Liver (tissue), 9 donors: ENCODE results near the gene KANSL1L. TPM values are rescaled to one million over a fixed set of nuclear protein-coding genes. Genes with fewer than 3 reads are reported as not detected.

Source experiments
- DNase-seq: peaks from one replicate; pipeline ENCODE4 v3.0.0-alpha.2; 2017; ENCODE audit warnings: low spot score
- H3K27ac ChIP-seq, 2 donors: one replicate each; pipeline ENCODE4 v1.7.0; 2013; ENCODE audit warnings: inconsistent platforms in 2 of 2, low read length in 2 of 2, control low read depth in 1 of 2, low read depth in 1 of 2, mild to moderate bottlenecking in 1 of 2
- H3K27me3 ChIP-seq, 4 donors: one replicate each; pipeline versions ENCODE4 v1.6.1 to v1.7.0; 2013; ENCODE audit warnings: low read length in 3 of 4, inconsistent platforms in 1 of 4, mild to moderate bottlenecking in 1 of 4, moderate library complexity in 1 of 4; ENCODE audit not compliant: control insufficient read depth in 4 of 4, insufficient read depth in 4 of 4
- H3K36me3 ChIP-seq, 4 donors: one replicate each; pipeline versions ENCODE4 v1.6.1 to v1.7.0; 2013; ENCODE audit warnings: low read length in 3 of 4, mild to moderate bottlenecking in 3 of 4, low read depth in 1 of 4, moderate library complexity in 1 of 4; ENCODE audit not compliant: control insufficient read depth in 4 of 4, insufficient read depth in 3 of 4
- H3K4me1 ChIP-seq, 4 donors: one replicate each; pipeline versions ENCODE4 v1.6.1 to v1.7.0; 2013; ENCODE audit warnings: low read length in 3 of 4, mild to moderate bottlenecking in 3 of 4, moderate library complexity in 1 of 4; ENCODE audit not compliant: control insufficient read depth in 4 of 4, insufficient read depth in 4 of 4
- H3K4me3 ChIP-seq, 3 donors: one replicate each; pipeline versions ENCODE4 v1.6.1 to v1.7.0; 2013; ENCODE audit warnings: low read length in 3 of 3, control low read depth in 1 of 3, low read depth in 1 of 3, mild to moderate bottlenecking in 1 of 3
- H3K9ac ChIP-seq, 2 donors: one replicate each; pipeline ENCODE4 v1.7.0; 2013; ENCODE audit warnings: low read length in 2 of 2, mild to moderate bottlenecking in 2 of 2, moderate library complexity in 2 of 2, control low read depth in 1 of 2, low read depth in 1 of 2
- H3K9me3 ChIP-seq, 4 donors: one replicate each; pipeline versions ENCODE4 v1.6.1 to v1.7.0; 2013; ENCODE audit warnings: low read length in 3 of 4; ENCODE audit not compliant: control insufficient read depth in 4 of 4
- EGR1 ChIP-seq, 2 donors: IDR thresholded peaks; 2 replicates each; pipeline ENCODE4 v1.6.1; 2016 to 2018; ENCODE audit warnings: antibody characterized with exemption in 2 of 2, low read depth in 2 of 2
- FOXA1 ChIP-seq: IDR thresholded peaks from 2 replicates; pipeline ENCODE4 v1.6.1; 2016; ENCODE audit warnings: antibody characterized with exemption
- FOXA2 ChIP-seq: IDR thresholded peaks from 2 replicates; pipeline ENCODE4 v1.6.1; 2016; ENCODE audit warnings: antibody characterized with exemption
- GABPA ChIP-seq, 2 donors: IDR thresholded peaks in 1 of 2; conservative IDR thresholded peaks in 1 of 2; 2 replicates each; pipeline ENCODE4 v1.6.1; 2016; ENCODE audit warnings: antibody characterized with exemption in 2 of 2, mild to moderate bottlenecking in 1 of 2, moderate library complexity in 1 of 2
- HNF4A ChIP-seq, 2 donors: conservative IDR thresholded peaks; 2 replicates each; pipeline ENCODE4 v1.6.1; 2016; ENCODE audit warnings: antibody characterized with exemption in 2 of 2, mild to moderate bottlenecking in 2 of 2
- HNF4G ChIP-seq: IDR thresholded peaks from 2 replicates; pipeline ENCODE4 v1.6.1; 2016; ENCODE audit warnings: antibody characterized with exemption
- JUND ChIP-seq, 2 donors: IDR thresholded peaks; 2 replicates each; pipeline ENCODE4 v1.6.1; 2016; ENCODE audit warnings: antibody characterized with exemption in 2 of 2
- NR2F2 ChIP-seq: IDR thresholded peaks from 2 replicates; pipeline ENCODE4 v1.6.1; 2016; ENCODE audit warnings: antibody characterized with exemption
- RAD21 ChIP-seq, 2 donors: IDR thresholded peaks; 2 replicates each; pipeline ENCODE4 v1.6.1; 2016; ENCODE audit warnings: antibody characterized with exemption in 2 of 2, mild to moderate bottlenecking in 2 of 2
- RXRA ChIP-seq, 2 donors: IDR thresholded peaks; 2 replicates each; pipeline ENCODE4 v1.6.1; 2017 to 2018; ENCODE audit warnings: antibody characterized with exemption in 2 of 2, mild to moderate bottlenecking in 1 of 2
- SP1 ChIP-seq: IDR thresholded peaks from 2 replicates; pipeline ENCODE4 v1.6.1; 2018; ENCODE audit warnings: antibody characterized with exemption, mild to moderate bottlenecking
- TAF1 ChIP-seq: conservative IDR thresholded peaks from 2 replicates; pipeline ENCODE4 v1.6.1; 2016; ENCODE audit warnings: antibody characterized with exemption, mild to moderate bottlenecking
- YY1 ChIP-seq: IDR thresholded peaks from 2 replicates; pipeline ENCODE4 v1.6.1; 2016; ENCODE audit warnings: antibody characterized with exemption, mild to moderate bottlenecking
- WGBS: extraction: QIAGEN DNeasy Blood & Tissue Kit; methylation state at CpG from one replicate; pipeline ENCODE4 v1.1.7; 2013; 5-methylcytosine and 5-hydroxymethylcytosine counted together
- polyA plus RNA-seq, 2 donors: library from polyadenylated mRNA; stranded (reverse) in 1 of 2; unstranded in 1 of 2; fragments of 200-250 nt in 1 of 2; fragments of >200 nt in 1 of 2; fragmentation: Nextera tagmentation in 1 of 2; extraction: Ambion mirVana in 1 of 2; gene quantifications; one replicate each; pipeline versions ENCODE4 v1.2.1 to v1.2.3, GENCODE V29; 2013 to 2015
- total RNA-seq, 2 donors: library from RNA; depleted of rRNA; stranded (reverse); fragments of >200 nt; gene quantifications; one replicate each; pipeline ENCODE4 v1.2.3, GENCODE V29; 2014
- TF ChIP-seq, protein P1 (sequence below): IDR thresholded peaks from 2 replicates; pipeline ENCODE4 v1.6.1; 2016; ENCODE audit warnings: antibody characterized with exemption
- TF ChIP-seq, protein P2 (sequence below): IDR thresholded peaks from 2 replicates; pipeline ENCODE4 v1.6.1; 2016; ENCODE audit warnings: antibody characterized with exemption
- TF ChIP-seq, protein P3 (sequence below): IDR thresholded peaks from 2 replicates; pipeline ENCODE4 v1.6.1; 2016; ENCODE audit warnings: antibody characterized with exemption, mild to moderate bottlenecking
- TF ChIP-seq, protein P4 (sequence below): IDR thresholded peaks from 2 replicates; pipeline ENCODE4 v1.6.1; 2016; ENCODE audit warnings: antibody characterized with exemption
- TF ChIP-seq, protein P5 (sequence below): fragments of 150-350 bp; IDR thresholded peaks from 2 replicates; pipeline ENCODE4 v1.5.1; 2017; ENCODE audit warnings: improper control_type of control experiment, low read depth, low read length; ENCODE audit not compliant: missing input control
- donor health status: healthy.
- donor health status: healthy.
- donor health status: healthy.
- donor health status: healthy.
- donor health status: healthy.

The KANSL1L gene
- total and polyA plus RNA-seq, 4 donors = 2.1 to 31.6 (median 11.4) TPM

DNA sequence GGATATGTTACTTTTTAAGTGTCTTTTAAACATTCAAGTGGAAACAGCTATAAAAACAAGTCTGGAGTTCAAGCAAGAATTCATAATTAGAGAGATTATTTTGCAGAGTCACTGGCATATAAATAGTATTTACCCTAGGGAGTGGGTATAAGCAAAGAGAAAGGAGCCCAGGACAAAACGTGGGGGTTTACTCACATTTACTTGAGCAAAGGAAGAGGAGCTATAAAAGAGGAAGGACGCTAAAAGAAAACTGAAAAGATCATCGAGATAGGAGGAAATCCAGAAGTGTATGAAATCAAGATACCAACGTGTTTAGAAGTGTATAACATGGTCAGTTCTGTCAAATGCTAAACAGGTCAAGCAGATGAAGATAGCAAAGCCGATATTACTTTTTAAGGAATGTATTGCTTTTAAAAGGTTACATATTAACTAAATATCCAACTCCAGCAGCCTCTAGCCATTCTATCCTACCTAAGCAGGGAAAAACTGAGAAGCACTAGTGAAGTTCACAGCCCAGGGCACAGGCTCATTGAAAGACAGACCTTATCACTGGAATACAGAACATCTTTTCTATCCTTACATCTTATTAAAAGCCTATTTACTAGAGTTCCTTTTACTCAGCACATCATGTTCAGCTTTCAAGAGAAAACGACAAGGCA lies 8.6 kb downstream of the KANSL1L start:
- no peaks in the 10 kb centered on the region for H3K9me3 ChIP-seq
- H3K9ac ChIP-seq = no peak overlapping the region
- no peak overlapping the region for H3K4me3 ChIP-seq
- TF ChIP-seq EGR1 (IDR thresholded peaks at IDR 0.05; ENCODE audit: low read depth in 2 of 2) = no peak
- TF ChIP-seq, protein P1, sequence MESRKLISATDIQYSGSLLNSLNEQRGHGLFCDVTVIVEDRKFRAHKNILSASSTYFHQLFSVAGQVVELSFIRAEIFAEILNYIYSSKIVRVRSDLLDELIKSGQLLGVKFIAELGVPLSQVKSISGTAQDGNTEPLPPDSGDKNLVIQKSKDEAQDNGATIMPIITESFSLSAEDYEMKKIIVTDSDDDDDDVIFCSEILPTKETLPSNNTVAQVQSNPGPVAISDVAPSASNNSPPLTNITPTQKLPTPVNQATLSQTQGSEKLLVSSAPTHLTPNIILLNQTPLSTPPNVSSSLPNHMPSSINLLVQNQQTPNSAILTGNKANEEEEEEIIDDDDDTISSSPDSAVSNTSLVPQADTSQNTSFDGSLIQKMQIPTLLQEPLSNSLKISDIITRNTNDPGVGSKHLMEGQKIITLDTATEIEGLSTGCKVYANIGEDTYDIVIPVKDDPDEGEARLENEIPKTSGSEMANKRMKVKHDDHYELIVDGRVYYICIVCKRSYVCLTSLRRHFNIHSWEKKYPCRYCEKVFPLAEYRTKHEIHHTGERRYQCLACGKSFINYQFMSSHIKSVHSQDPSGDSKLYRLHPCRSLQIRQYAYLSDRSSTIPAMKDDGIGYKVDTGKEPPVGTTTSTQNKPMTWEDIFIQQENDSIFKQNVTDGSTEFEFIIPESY = no peak
- TF ChIP-seq, protein P2, sequence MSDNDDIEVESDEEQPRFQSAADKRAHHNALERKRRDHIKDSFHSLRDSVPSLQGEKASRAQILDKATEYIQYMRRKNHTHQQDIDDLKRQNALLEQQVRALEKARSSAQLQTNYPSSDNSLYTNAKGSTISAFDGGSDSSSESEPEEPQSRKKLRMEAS = no peak
- TF ChIP-seq YY1 = peak; percentile 28
- peak in 1 of 2 donors; percentile 19 for TF ChIP-seq RXRA (IDR thresholded peaks at IDR 0.05)
- TF ChIP-seq NR2F2 = no peak
- TF ChIP-seq JUND (IDR thresholded peaks at IDR 0.05) = no peak
- TF ChIP-seq FOXA2 = no peak
- no peak for TF ChIP-seq FOXA1
- peak; percentile 30 for TF ChIP-seq TAF1
- peak; percentile 34 for TF ChIP-seq SP1
- TF ChIP-seq GABPA (IDR thresholded peaks at IDR 0.05 in 1 of 2, conservative IDR thresholded peaks at IDR 0.05 in 1 of 2) = no peak
- TF ChIP-seq, protein P3, sequence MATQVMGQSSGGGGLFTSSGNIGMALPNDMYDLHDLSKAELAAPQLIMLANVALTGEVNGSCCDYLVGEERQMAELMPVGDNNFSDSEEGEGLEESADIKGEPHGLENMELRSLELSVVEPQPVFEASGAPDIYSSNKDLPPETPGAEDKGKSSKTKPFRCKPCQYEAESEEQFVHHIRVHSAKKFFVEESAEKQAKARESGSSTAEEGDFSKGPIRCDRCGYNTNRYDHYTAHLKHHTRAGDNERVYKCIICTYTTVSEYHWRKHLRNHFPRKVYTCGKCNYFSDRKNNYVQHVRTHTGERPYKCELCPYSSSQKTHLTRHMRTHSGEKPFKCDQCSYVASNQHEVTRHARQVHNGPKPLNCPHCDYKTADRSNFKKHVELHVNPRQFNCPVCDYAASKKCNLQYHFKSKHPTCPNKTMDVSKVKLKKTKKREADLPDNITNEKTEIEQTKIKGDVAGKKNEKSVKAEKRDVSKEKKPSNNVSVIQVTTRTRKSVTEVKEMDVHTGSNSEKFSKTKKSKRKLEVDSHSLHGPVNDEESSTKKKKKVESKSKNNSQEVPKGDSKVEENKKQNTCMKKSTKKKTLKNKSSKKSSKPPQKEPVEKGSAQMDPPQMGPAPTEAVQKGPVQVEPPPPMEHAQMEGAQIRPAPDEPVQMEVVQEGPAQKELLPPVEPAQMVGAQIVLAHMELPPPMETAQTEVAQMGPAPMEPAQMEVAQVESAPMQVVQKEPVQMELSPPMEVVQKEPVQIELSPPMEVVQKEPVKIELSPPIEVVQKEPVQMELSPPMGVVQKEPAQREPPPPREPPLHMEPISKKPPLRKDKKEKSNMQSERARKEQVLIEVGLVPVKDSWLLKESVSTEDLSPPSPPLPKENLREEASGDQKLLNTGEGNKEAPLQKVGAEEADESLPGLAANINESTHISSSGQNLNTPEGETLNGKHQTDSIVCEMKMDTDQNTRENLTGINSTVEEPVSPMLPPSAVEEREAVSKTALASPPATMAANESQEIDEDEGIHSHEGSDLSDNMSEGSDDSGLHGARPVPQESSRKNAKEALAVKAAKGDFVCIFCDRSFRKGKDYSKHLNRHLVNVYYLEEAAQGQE = no peak
- TF ChIP-seq RAD21 (IDR thresholded peaks at IDR 0.05) = peak in 1 of 2 donors; percentile 15
- no peak for TF ChIP-seq HNF4A (conservative IDR thresholded peaks at IDR 0.05)
- TF ChIP-seq, protein P4, sequence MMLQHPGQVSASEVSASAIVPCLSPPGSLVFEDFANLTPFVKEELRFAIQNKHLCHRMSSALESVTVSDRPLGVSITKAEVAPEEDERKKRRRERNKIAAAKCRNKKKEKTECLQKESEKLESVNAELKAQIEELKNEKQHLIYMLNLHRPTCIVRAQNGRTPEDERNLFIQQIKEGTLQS = no peak
- TF ChIP-seq, protein P5, sequence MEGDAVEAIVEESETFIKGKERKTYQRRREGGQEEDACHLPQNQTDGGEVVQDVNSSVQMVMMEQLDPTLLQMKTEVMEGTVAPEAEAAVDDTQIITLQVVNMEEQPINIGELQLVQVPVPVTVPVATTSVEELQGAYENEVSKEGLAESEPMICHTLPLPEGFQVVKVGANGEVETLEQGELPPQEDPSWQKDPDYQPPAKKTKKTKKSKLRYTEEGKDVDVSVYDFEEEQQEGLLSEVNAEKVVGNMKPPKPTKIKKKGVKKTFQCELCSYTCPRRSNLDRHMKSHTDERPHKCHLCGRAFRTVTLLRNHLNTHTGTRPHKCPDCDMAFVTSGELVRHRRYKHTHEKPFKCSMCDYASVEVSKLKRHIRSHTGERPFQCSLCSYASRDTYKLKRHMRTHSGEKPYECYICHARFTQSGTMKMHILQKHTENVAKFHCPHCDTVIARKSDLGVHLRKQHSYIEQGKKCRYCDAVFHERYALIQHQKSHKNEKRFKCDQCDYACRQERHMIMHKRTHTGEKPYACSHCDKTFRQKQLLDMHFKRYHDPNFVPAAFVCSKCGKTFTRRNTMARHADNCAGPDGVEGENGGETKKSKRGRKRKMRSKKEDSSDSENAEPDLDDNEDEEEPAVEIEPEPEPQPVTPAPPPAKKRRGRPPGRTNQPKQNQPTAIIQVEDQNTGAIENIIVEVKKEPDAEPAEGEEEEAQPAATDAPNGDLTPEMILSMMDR = no peak
- no peak for TF ChIP-seq HNF4G
- peaks cover 3 to 24% (median 12%) of the 10 kb centered on the region in 4 donors for H3K4me1 ChIP-seq
- no peaks in the 10 kb centered on the region for H3K36me3 ChIP-seq
- 16% methylated on average over 6 of the region's 6 CpGs for WGBS
- no peaks in the 10 kb centered on the region for H3K27me3 ChIP-seq
- no peak overlapping the region for H3K27ac ChIP-seq
- DNase-seq = no peak
